Endothelial cell of umbilical vein (primary cell): ENCODE measurements around the gene RGS21. TPM values are rescaled to one million over a fixed set of nuclear protein-coding genes. Genes with fewer than 3 reads are reported as not detected.

Experiments used
- BruUV-seq: library from RNA; stranded (reverse); fragments of 400-500 nt; replicated peaks from 2 replicates; lab custom pipeline; 2021; lab: Mats Ljungman, UMichigan
- CTCF ChIA-PET: fragments of 300-600, 350-600 bp; sonication (Branson Sonifier 250); formaldehyde crosslinking; loops from one replicate; lab custom pipeline; 2021; ENCODE audit warnings: antibody characterized with exemption, inconsistent platforms; lab: Charles Lee
- POLR2A ChIA-PET: fragments of 300-600, 350-600 bp; sonication (Branson Sonifier 250); formaldehyde crosslinking; loops from one replicate; lab custom pipeline; 2021; ENCODE audit warnings: antibody characterized with exemption, inconsistent platforms; lab: Charles Lee
- DNase-seq: peaks from one replicate; pipeline ENCODE4 v3.0.0-alpha.2; 2011; ENCODE audit warnings: low read depth, low spot score
- FAIRE-seq: peaks from 2 replicates; lab custom pipeline; 2011; peaks lifted over from hg19 to GRCh38; lab: Jason Lieb, UNC
- H2AFZ ChIP-seq: 2 replicates; pipeline ENCODE4 v1.6.0; 2012; ENCODE audit warnings: low read depth, low read length, control low read depth, inconsistent platforms
- H3K27ac ChIP-seq: 2 replicates; pipeline ENCODE4 v1.5.1; 2011; ENCODE audit warnings: low read depth, mild to moderate bottlenecking, control low read depth, low read length, moderate library complexity; ENCODE audit not compliant: insufficient read depth
- H3K27me3 ChIP-seq, 2 experiments: 2 replicates each; pipeline versions ENCODE4 v1.6.0 to v1.6.1; 2011; ENCODE audit warnings: low read length in 2 of 2, mixed read lengths in 1 of 2; ENCODE audit not compliant: control insufficient read depth in 2 of 2, insufficient read depth in 2 of 2
- H3K36me3 ChIP-seq, 2 experiments: 2 replicates in 1 of 2; 3 replicates in 1 of 2; pipeline ENCODE4 v1.5.1; 2011; ENCODE audit warnings: low read length in 2 of 2, mild to moderate bottlenecking in 1 of 2, moderate library complexity in 1 of 2; ENCODE audit not compliant: control insufficient read depth in 2 of 2, insufficient read depth in 2 of 2; ENCODE audit errors: extremely low read depth in 1 of 2
- H3K4me1 ChIP-seq: 3 replicates; pipeline ENCODE4 v1.5.1; 2011; ENCODE audit warnings: mild to moderate bottlenecking, low read length; ENCODE audit not compliant: control insufficient read depth, insufficient read depth; ENCODE audit errors: extremely low read depth
- H3K4me2 ChIP-seq: 2 replicates; pipeline ENCODE4 v1.6.1; 2011; ENCODE audit warnings: low read length, control low read depth, mixed read lengths; ENCODE audit not compliant: insufficient read depth
- H3K4me3 ChIP-seq, 3 experiments: fragments of 200-600 bp in 1 of 3; sonication (generic), shearing (Covaris generic) in 1 of 3; replicated peaks in 1 of 3; 2 replicates each; pipeline ENCODE4 v1.5.1; 2011 to 2016; ENCODE audit warnings: control low read depth in 3 of 3, low read length in 3 of 3, mild to moderate bottlenecking in 2 of 3, inconsistent platforms in 1 of 3, low read depth in 1 of 3, moderate library complexity in 1 of 3; ENCODE audit not compliant: insufficient read depth in 1 of 3
- H3K79me2 ChIP-seq: 2 replicates; pipeline ENCODE4 v1.6.0; 2012; ENCODE audit warnings: low read length, inconsistent platforms; ENCODE audit not compliant: control insufficient read depth, insufficient read depth
- H3K9ac ChIP-seq: replicated peaks from 2 replicates; pipeline ENCODE3; 2011; ENCODE audit warnings: low read length, control low read depth; ENCODE audit not compliant: insufficient read depth; ENCODE audit errors: extremely low read depth
- H3K9me1 ChIP-seq: replicated peaks from 3 replicates; pipeline ENCODE4 v1.6.0; 2011; ENCODE audit warnings: mild to moderate bottlenecking, low read length; ENCODE audit not compliant: control insufficient read depth, insufficient read depth; ENCODE audit errors: extremely low read depth
- H3K9me3 ChIP-seq: replicated peaks from 2 replicates; pipeline ENCODE4 v1.5.1; 2012; ENCODE audit warnings: low read length, inconsistent platforms; ENCODE audit not compliant: control insufficient read depth, insufficient read depth
- H4K20me1 ChIP-seq: replicated peaks from 2 replicates; pipeline ENCODE3; 2011; ENCODE audit warnings: mild to moderate bottlenecking, low read length; ENCODE audit not compliant: control insufficient read depth, insufficient read depth; ENCODE audit errors: extremely low read depth
- CTCF ChIP-seq, 2 donors: IDR thresholded peaks; 1 replicate in 1 of 2; 2 replicates in 1 of 2; pipeline ENCODE4 v1.5.1; 2011; ENCODE audit warnings: low read length in 2 of 2, mild to moderate bottlenecking in 2 of 2, moderate library complexity in 2 of 2, control low read depth in 1 of 2, inconsistent platforms in 1 of 2, low read depth in 1 of 2; ENCODE audit not compliant: insufficient read depth in 1 of 2; ENCODE audit errors: extremely low read depth in 1 of 2
- EZH2 ChIP-seq: IDR thresholded peaks from 2 replicates; pipeline ENCODE4 v1.6.1; 2012; ENCODE audit warnings: borderline replicate concordance, low read depth, mild to moderate bottlenecking, moderate library complexity, low read length, inconsistent platforms; ENCODE audit not compliant: severe bottlenecking
- GATA2 ChIP-seq: IDR thresholded peaks from 2 replicates; pipeline ENCODE4 v1.7.0; 2011; ENCODE audit warnings: low read depth, mild to moderate bottlenecking, moderate library complexity, mixed read lengths, low read length; ENCODE audit not compliant: insufficient read length, insufficient read depth
- JUN ChIP-seq: IDR thresholded peaks from 2 replicates; pipeline ENCODE4 v1.6.1; 2011; ENCODE audit warnings: borderline replicate concordance, low read depth; ENCODE audit not compliant: insufficient read length, insufficient read depth
- MYC ChIP-seq: IDR thresholded peaks from one replicate; pipeline ENCODE4 v1.6.1; 2011; ENCODE audit warnings: mild to moderate bottlenecking, low read depth, low read length
- POLR2A ChIP-seq: IDR thresholded peaks from 2 replicates; pipeline ENCODE4 v1.6.1; 2012; ENCODE audit warnings: low read depth, mild to moderate bottlenecking, control low read depth, low read length
- POLR2AphosphoS5 ChIP-seq: IDR thresholded peaks from 2 replicates; pipeline ENCODE4 v1.6.1; 2012; ENCODE audit warnings: low read depth, mild to moderate bottlenecking, control low read depth, low read length, moderate library complexity; ENCODE audit not compliant: insufficient read depth
- dilution Hi-C: fragments of 300-500 bp; cut with MboI; formaldehyde crosslinking; loops from one replicate; pipeline ENCODE4 v1.15.0; 2019; ENCODE audit warnings: low sequenced_read_pairs; ENCODE audit not compliant: extremely low pct_ligation_motif_present
- intact Hi-C: fragments of 100-400 bp; cut with micrococcal nuclease; formaldehyde crosslinking; loops from one replicate; pipeline ENCODE4 v1.10.0; 2022
- polyA plus RNA-seq, 4 experiments: library from polyadenylated mRNA; depleted of rRNA in 3 of 4; stranded (reverse) in 3 of 4; unstranded in 1 of 4; fragments of >200 nt; gene quantifications; 2 replicates each; pipeline versions ENCODE4 v1.2.1 to v1.2.3, GENCODE V29; 2011 to 2012; ENCODE audit warnings: missing spikeins in 1 of 4
- total RNA-seq: library from RNA; stranded (reverse); gene quantifications from 2 replicates; pipeline ENCODE4 v1.2.3, GENCODE V29; 2021

RGS21 gene
- total and polyA plus RNA-seq, 2 donors (not counting 3 experiments of a cell fraction or from before 2014, with no cell fraction given) = not detected

GRCh38 chr1:192349314-192349713, 32.5 kb downstream of the RGS21 start:
- Histone ChIP-seq H4K20me1 (no peaks in the 10 kb centered on the region), H3K79me2 (no peaks in the 10 kb centered on the region), H2AFZ (no peak overlapping the region), H3K4me1 (no peaks in the 10 kb centered on the region), H3K9me3 (no peaks in the 10 kb centered on the region), H3K4me3 (no peak overlapping the region), H3K9me1 (no peaks in the 10 kb centered on the region), H3K27me3 (no peaks in the 10 kb centered on the region), H3K36me3 (no peaks in the 10 kb centered on the region), H3K27ac (no peak overlapping the region), H3K4me2 (no peak overlapping the region), H3K9ac (no peak overlapping the region)
- no peak for FAIRE-seq
- CTCF ChIA-PET = no interaction called here
- BruUV-seq = no TSS peak
- no peak for DNase-seq
- intact Hi-C loops (no loop called here), dilution Hi-C loops (no loop called here)
- TF ChIP-seq POLR2AphosphoS5 (no peak), CTCF (IDR thresholded peaks at IDR 0.05; ENCODE audit: extremely low read depth in 1 of 2, insufficient read depth in 1 of 2, low read depth in 1 of 2, low read length in 2 of 2) (no peak), GATA2 (no peak), JUN (no peak)
- POLR2A ChIA-PET = no interaction called here

- BruUV-seq = no TSS peak
Observed at GRCh38 chr1:192350356-192350755, 33.6 kb downstream of the RGS21 start.

More at GRCh38 chr1:192350356-192350755, 33.6 kb downstream of the RGS21 start:
- no peak overlapping the region for H3K4me3 ChIP-seq
- H3K4me1 ChIP-seq = no peaks in the 10 kb centered on the region
- TF ChIP-seq CTCF (IDR thresholded peaks at IDR 0.05; ENCODE audit: extremely low read depth in 1 of 2, insufficient read depth in 1 of 2, low read depth in 1 of 2, low read length in 2 of 2) (no peak), GATA2 (no peak), POLR2AphosphoS5 (no peak), POLR2A (no peak), MYC (no peak), EZH2 (no peak), JUN (no peak)
- H3K27ac ChIP-seq = no peak overlapping the region
- POLR2A ChIA-PET = no interaction called here
- dilution Hi-C loops (no loop called here), intact Hi-C loops (no loop called here)
- H4K20me1 ChIP-seq = no peaks in the 10 kb centered on the region
- no peaks in the 10 kb centered on the region for H3K79me2 ChIP-seq
- H3K36me3 ChIP-seq = no peaks in the 10 kb centered on the region
- H3K9me3 ChIP-seq = no peaks in the 10 kb centered on the region
- no peak for DNase-seq
- H3K9ac ChIP-seq = no peak overlapping the region
- H2AFZ ChIP-seq = no peak overlapping the region
- no peaks in the 10 kb centered on the region for H3K27me3 ChIP-seq
- FAIRE-seq = no peak
- H3K9me1 ChIP-seq = no peaks in the 10 kb centered on the region
- H3K4me2 ChIP-seq = no peak overlapping the region
- CTCF ChIA-PET = no interaction called here
